Large intestine (tissue), 3 donors: ENCODE data around the gene PPFIA4. TPM values are rescaled to one million over a fixed set of nuclear protein-coding genes. Genes with fewer than 3 reads are reported as not detected.

Experiments used
- DNase-seq, 2 donors: peaks; one replicate each; pipeline versions ENCODE4 v3.0.0 to v3.0.0-alpha.2; 2013
- H3K27ac ChIP-seq: one replicate; pipeline ENCODE4 v1.5.1; 2013; ENCODE audit warnings: low read length
- H3K27me3 ChIP-seq: 2 replicates; pipeline ENCODE4 v1.6.1; 2013; ENCODE audit warnings: low read length; ENCODE audit not compliant: control insufficient read depth, insufficient read depth
- H3K36me3 ChIP-seq: 2 replicates; pipeline ENCODE4 v1.6.1; 2013; ENCODE audit warnings: low read length; ENCODE audit not compliant: control insufficient read depth, insufficient read depth
- H3K4me1 ChIP-seq: one replicate; pipeline ENCODE4 v1.6.1; 2013; ENCODE audit warnings: low read length; ENCODE audit not compliant: control insufficient read depth, insufficient read depth
- H3K4me3 ChIP-seq: one replicate; pipeline ENCODE4 v1.5.1; 2013; ENCODE audit warnings: low read length
- H3K9me3 ChIP-seq: one replicate; pipeline ENCODE4 v1.6.1; 2013; ENCODE audit warnings: mild to moderate bottlenecking, low read depth, low read length, moderate library complexity; ENCODE audit not compliant: control insufficient read depth
- WGBS: methylation state at CpG from one replicate; pipeline ENCODE4 v1.1.5; 2013; ENCODE audit warnings: low lambda C conversion rate; ENCODE audit not compliant: insufficient coverage; 5-methylcytosine and 5-hydroxymethylcytosine counted together
- polyA plus RNA-seq: library from polyadenylated mRNA; unstranded; fragments of 120-200 nt; gene quantifications from one replicate; pipeline ENCODE4 v1.2.1, GENCODE V29; 2013

PPFIA4 gene
- polyA plus RNA-seq, 1 donor = 4.1 TPM

DNA sequence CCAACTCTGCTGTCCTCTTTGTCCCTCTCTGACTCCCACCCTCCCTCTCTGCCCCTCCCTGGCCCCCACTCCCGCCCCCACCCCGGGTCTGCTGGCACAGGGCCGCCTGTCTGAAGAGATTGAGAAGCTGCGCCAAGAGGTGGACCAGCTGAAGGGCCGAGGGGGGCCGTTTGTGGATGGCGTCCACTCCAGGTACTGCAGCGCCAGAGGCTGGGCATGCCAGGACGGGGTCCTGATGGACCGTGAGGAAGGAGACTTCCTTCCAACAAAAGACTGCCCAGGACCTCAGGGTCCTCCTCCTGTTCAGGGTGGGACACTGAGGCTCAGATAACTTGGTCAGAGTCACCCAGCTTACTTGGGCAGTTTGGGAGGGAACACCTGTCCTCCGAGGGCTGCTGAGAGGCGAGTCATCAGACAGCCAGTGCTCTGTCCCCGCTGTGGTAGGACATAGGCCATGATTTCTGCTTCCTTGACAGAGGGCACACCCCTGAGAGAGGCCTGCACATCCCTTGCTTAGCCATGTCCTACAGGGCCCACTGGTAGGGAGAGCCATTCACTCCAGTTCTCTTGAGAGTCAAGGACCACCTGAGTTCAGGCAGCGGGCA is 23.4 kb downstream of the PPFIA4 start:
- Histone ChIP-seq H3K27ac (no peak overlapping the region), H3K4me1 (no peaks in the 10 kb centered on the region), H3K36me3 (no peaks in the 10 kb centered on the region), H3K9me3 (no peaks in the 10 kb centered on the region), H3K27me3 (peaks cover 6% of the 10 kb centered on the region), H3K4me3 (no peak overlapping the region)
- DNase-seq = no peak
- no CpG with 5 or more reads among the region's 14 CpGs for WGBS

DNA sequence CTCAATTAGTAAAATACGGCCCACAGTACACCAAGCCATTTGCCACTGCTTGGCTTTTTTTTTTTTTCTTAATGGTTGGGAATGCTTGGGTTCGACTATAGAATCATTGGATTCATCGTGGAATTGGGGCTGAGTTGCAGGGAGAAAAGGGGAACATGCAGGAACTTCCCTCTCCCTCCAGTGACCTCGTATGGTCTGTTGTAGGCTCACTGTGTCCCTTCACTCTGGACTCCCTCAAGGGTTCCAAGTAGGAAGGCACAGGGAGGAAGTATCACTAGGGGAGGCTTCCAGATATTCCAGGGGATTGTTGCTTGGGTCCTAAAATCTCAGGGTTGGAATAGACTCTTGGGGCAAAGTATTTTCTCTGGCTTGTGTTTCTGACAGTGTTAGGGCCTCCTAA is 24.5 kb downstream of the PPFIA4 start:
- H3K9me3 ChIP-seq = no peaks in the 10 kb centered on the region
- WGBS = 100% methylated on average over 1 of the region's 4 CpGs
- H3K27ac ChIP-seq = no peak overlapping the region
- no peak for DNase-seq
- H3K27me3 ChIP-seq = peaks cover 6% of the 10 kb centered on the region
- no peaks in the 10 kb centered on the region for H3K36me3 ChIP-seq
- no peak overlapping the region for H3K4me3 ChIP-seq
- no peaks in the 10 kb centered on the region for H3K4me1 ChIP-seq

DNA sequence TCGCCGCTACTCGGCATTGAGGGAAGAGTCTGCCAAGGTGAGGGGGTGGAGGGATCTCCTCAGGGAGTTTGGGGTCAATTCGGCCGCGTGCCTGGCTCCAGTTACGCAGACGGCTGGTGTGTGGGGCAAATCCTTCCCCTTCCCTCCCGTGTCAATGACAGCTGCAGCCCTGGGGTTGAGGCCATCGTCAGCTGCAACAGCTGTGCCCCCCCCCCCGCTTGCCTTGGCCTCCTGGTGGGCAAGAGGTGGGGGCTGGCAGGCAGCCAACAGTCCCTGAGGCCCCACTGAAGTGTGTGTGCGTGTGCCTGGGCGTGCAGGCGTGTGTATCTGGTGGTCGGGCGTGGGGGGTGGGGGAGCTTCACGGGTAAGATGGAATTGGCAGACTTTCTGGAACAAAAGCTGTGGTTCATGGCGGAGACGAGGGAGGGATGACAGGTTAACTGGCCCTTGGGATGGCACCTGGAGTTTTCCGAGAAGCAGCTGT is 25.6 kb downstream of the PPFIA4 start:
- Histone ChIP-seq H3K27me3 (peaks cover 4% of the 10 kb centered on the region), H3K9me3 (no peaks in the 10 kb centered on the region), H3K4me3 (no peak overlapping the region), H3K36me3 (no peaks in the 10 kb centered on the region), H3K4me1 (no peaks in the 10 kb centered on the region), H3K27ac (no peak overlapping the region)
- no CpG with 5 or more reads among the region's 20 CpGs for WGBS
- DNase-seq = no peak

DNA sequence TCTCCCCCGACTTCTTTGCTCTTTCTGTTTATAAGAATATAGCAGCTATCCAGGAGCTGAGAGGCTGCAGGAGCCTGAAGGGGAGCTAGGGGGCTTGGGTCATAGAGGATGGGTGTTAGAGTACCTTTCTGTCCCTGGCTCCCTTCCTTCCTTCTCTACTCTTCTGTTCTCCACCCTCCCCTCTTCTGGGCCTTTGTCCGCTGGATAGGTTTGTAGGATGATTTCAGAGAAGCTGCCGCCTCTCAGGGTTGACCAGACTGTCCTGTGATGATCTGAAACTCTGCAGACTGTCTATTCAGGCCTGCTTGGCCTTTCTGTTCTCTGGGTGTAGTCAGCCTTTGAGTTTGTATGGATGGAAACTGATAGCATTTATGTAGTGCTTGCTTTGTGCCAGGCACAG is 26.3 kb downstream of the PPFIA4 start:
- peaks cover 4% of the 10 kb centered on the region for H3K27me3 ChIP-seq
- H3K4me3 ChIP-seq = no peak overlapping the region
- no peaks in the 10 kb centered on the region for H3K36me3 ChIP-seq
- WGBS = no CpG with 5 or more reads among the region's 3 CpGs
- H3K27ac ChIP-seq = no peak overlapping the region
- no peaks in the 10 kb centered on the region for H3K4me1 ChIP-seq
- DNase-seq = no peak
- no peaks in the 10 kb centered on the region for H3K9me3 ChIP-seq

DNA sequence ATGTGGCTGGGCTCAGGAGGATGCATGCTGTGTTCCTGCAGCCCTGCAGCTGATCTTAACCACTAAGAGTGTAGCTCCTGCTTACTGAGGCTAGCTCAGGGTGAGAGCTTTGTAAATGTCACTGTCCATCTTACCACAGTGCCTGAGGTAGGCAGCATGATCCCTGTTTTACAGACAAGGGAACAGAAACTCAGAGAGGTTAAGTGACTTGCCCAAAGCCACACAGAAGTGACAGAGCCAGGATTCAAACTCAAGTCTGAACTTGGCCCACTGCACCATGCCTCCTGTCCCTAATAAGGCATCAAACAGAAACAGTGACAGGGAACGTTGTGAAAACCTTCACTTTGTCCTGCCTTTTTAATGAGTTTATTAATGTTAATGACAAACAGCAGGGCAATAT is 27.9 kb downstream of the PPFIA4 start:
- Histone ChIP-seq H3K36me3 (no peaks in the 10 kb centered on the region), H3K9me3 (no peaks in the 10 kb centered on the region), H3K27me3 (no peaks in the 10 kb centered on the region), H3K4me3 (no peak overlapping the region), H3K4me1 (peaks cover 4% of the 10 kb centered on the region), H3K27ac (no peak overlapping the region)
- no CpG with 5 or more reads among the region's 1 CpG for WGBS
- no peak for DNase-seq

DNA sequence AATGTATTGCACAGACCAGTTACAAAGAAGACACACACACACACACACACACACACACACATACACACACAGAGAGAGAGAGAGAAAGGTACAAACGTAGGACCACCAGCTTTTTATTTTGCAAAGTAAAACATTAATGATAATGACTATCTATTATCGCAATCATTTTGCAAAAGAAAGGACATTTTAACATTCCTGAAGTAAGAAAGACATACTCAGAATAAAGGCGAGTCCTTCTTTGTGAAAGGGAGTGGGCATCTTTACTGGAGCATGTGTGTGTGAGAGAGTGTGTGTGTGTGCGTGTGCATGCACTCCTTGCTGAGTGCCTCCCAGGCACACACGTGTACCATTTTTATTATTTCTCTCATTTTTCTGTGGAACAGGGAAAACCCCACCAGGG is 28.4 kb downstream of the PPFIA4 start:
- no peak for DNase-seq
- Histone ChIP-seq H3K27me3 (peaks cover 2% of the 10 kb centered on the region), H3K36me3 (no peaks in the 10 kb centered on the region), H3K27ac (no peak overlapping the region), H3K9me3 (no peaks in the 10 kb centered on the region), H3K4me1 (peaks cover 4% of the 10 kb centered on the region), H3K4me3 (no peak overlapping the region)
- 100% methylated on average over 1 of the region's 5 CpGs for WGBS

DNA sequence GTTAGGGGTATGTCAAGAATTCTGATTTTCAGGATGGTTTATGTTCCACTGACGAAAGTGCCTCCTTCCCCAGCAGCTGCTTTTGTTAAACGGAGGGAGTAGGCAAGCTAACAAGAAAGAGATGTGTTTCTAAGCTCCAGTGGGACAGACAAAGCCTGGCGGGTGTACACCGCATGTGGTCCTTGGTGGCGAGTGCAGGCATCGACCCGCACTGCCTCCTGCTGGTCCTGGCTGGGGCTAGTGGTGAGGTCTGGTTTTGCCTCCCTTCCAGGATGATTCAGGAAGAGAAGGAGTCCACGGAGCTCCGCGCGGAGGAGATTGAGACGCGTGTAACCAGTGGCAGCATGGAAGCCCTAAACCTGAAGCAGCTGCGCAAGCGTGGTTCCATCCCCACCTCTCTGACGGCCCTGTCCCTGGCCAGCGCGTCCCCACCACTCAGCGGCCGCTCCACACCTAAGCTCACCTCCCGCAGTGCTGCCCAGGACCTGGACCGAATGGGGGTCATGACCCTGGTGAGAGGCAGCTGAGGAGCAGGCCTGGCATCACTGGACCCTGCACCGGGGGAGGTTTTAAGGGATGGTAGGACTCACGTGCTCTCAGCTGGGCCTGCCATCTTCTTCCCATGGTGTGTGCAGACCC is 29.0 kb downstream of the PPFIA4 start:
- no peaks in the 10 kb centered on the region for H3K36me3 ChIP-seq
- H3K27me3 ChIP-seq = peaks cover 3% of the 10 kb centered on the region
- H3K4me3 ChIP-seq = no peak overlapping the region
- no peak for DNase-seq
- no peaks in the 10 kb centered on the region for H3K9me3 ChIP-seq
- peaks cover 4% of the 10 kb centered on the region for H3K4me1 ChIP-seq
- WGBS = no CpG with 5 or more reads among the region's 24 CpGs
- H3K27ac ChIP-seq = no peak overlapping the region

DNA sequence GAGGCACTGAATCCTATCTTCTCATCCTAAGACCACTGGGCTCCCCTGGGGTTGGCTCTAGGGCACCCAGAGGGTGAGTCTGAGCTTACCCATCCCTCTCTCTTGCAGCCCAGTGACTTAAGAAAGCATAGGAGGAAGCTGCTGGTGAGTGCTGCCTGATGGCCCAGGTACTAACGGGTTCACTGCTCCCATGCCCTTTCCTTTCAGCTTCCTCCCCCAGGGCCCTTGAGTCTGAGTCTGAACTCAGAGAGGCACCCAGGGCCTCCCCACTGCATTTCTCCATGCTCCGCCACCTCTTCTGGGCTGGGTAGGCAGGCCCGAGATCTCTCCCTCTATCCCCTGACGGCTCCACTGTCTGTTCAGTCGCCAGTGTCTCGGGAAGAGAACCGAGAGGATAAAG is 29.7 kb downstream of the PPFIA4 start:
- no peak for DNase-seq
- H3K4me1 ChIP-seq = peaks cover 4% of the 10 kb centered on the region
- H3K27ac ChIP-seq = no peak overlapping the region
- H3K9me3 ChIP-seq = no peaks in the 10 kb centered on the region
- H3K4me3 ChIP-seq = no peak overlapping the region
- peaks cover 3% of the 10 kb centered on the region for H3K27me3 ChIP-seq
- WGBS = no CpG with 5 or more reads among the region's 7 CpGs
- H3K36me3 ChIP-seq = no peaks in the 10 kb centered on the region

DNA sequence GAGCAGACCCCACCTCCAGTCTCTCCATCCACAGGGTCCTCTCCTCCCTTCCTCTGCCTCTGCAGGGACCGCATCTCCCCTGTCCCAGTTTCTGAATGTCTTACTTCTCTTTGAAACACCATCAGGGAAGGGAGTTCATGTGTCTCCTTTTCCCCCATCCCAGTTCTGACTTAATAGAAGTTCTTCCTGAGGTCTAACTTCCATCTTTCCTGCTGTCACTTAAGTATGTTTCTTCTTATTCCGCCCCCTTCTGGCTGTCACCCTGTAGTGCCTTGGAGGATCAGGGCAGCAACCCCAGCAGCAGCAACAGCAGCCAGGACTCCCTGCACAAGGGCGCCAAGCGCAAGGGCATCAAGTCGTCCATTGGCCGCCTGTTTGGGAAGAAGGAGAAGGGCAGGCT is 30.2 kb downstream of the PPFIA4 start:
- no peaks in the 10 kb centered on the region for H3K9me3 ChIP-seq
- no peak for DNase-seq
- no CpG with 5 or more reads among the region's 6 CpGs for WGBS
- peaks cover 7% of the 10 kb centered on the region for H3K27me3 ChIP-seq
- H3K4me1 ChIP-seq = peaks cover 4% of the 10 kb centered on the region
- no peaks in the 10 kb centered on the region for H3K36me3 ChIP-seq
- H3K4me3 ChIP-seq = no peak overlapping the region
- no peak overlapping the region for H3K27ac ChIP-seq

DNA sequence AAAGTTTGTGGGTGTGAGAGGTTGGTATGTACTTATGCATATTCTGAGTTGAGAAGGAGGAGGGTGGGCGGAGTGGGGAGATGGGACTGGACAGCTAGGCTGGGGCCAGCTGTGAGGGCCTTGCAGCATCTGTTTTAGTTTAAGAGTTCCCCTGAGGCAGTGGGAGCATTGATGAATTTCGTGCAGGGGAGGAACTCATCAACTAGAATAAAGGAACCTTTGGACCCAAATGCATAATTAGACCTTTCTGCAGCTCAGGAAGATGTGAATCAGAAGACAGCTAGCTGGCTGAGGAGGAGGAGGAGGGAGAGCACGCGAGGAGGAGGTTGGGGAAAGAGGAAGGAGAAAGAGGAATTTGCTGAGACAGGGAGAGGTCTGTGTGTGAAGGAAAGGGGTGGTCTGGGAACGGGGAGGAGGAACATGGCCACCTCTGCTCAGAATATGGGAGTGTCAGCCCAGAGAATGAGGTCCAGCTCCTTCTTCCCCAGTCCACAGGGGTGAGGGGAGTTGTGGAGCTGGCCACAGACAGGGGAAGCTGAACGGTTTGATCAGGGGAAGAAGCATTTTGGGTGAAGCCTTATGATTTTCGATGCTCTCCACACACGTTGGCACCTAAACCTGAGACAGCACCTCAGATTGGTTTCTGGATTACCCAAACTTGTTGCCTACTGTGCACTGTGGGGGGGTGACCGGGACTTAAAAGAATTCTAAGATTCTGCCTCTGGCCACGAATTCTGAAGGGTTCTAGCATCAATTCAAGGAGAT is 31.8 kb downstream of the PPFIA4 start:
- no peak for DNase-seq
- Histone ChIP-seq H3K9me3 (no peaks in the 10 kb centered on the region), H3K4me3 (no peak overlapping the region), H3K36me3 (no peaks in the 10 kb centered on the region), H3K27me3 (peaks cover 8% of the 10 kb centered on the region), H3K4me1 (peaks cover 4% of the 10 kb centered on the region), H3K27ac (no peak overlapping the region)
- no CpG with 5 or more reads among the region's 10 CpGs for WGBS
